Measurements from ENCODE around the gene DNAI7.

DNAI7 gene, protein sequence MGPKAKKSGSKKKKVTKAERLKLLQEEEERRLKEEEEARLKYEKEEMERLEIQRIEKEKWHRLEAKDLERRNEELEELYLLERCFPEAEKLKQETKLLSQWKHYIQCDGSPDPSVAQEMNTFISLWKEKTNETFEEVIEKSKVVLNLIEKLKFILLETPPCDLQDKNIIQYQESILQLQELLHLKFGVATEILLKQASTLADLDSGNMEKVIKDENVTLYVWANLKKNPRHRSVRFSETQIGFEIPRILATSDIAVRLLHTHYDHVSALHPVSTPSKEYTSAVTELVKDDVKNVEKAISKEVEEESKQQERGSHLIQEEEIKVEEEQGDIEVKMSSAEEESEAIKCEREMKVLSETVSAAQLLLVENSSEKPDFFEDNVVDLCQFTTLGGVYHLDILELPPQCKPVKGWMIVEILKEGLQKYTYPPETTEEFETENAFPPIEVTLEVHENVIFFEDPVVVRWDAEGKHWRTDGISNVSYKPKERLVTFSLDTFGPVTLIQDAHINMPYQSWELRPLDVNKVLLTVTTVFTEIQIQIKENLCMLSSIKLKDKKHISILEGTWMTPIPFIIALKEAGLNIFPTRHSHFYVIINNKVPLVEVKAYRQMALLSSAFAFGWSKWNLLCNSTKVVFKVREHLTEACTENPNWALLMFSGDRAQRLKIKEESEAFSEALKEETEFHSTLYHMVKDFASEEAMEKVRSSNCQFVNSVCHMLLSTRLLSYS

DNA sequence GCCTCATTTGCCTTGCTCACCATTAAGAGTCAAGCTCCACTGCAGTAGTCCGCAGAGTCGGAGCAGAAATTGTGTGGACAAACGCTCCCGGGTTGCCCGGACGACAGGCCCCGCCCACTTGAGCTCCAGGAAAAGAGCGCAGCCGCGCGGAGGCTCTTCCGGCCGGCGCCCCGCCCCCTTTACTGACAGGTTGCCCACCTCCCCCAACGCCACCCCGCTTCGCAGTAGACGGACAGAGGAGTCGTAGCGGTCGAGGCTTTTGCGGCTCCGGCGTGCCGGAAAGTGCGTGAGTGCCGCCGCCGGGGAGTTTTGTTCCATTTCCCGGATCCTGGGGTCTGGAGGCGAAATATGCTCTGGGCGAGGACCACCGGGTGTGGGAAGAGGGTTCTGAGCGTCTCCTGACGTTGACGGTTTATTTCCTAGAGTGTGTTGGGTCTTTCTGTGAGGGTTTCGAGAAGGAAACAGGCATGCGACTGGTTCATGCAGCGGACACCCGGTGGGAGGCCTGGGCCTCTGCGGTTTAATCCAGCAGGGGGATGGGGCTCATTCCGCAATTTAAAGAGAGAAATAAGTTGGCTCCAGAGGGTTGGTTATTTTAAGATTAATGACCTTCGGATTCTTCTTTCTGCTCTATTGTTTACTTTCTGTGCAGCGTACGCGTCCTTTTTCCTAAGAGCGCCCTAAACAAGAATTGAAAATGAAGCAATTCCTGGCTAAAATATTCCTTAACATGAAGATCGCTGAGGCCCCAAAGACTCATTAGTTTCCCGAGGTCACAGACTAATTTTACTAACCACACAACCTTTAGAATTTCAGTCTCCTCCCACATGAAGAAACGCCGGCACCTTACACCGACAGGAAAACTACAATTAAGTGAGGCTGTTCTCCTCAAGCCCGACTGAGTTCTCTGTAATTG lies at the start of gene DNAI7, which contains the start of gene ETFRF1:
TSS of gene DNAI7 (minus strand) at position 105 of the 916 bp plus-strand sequence. CDS start at position 23, 82 bp downstream.
TSS of gene ETFRF1 (plus strand) at position 182 of the 916 bp plus-strand sequence. CDS start 8,720 bp downstream, outside the sequence.
- DNase-seq (ENCODE audit: low spot score): peak; percentile 94

- DNase-seq (ENCODE audit: low spot score): no peak
Observed at GRCh38 chr12:25243680-25243990, 48.7 kb upstream of the DNAI7 start.

DNA sequence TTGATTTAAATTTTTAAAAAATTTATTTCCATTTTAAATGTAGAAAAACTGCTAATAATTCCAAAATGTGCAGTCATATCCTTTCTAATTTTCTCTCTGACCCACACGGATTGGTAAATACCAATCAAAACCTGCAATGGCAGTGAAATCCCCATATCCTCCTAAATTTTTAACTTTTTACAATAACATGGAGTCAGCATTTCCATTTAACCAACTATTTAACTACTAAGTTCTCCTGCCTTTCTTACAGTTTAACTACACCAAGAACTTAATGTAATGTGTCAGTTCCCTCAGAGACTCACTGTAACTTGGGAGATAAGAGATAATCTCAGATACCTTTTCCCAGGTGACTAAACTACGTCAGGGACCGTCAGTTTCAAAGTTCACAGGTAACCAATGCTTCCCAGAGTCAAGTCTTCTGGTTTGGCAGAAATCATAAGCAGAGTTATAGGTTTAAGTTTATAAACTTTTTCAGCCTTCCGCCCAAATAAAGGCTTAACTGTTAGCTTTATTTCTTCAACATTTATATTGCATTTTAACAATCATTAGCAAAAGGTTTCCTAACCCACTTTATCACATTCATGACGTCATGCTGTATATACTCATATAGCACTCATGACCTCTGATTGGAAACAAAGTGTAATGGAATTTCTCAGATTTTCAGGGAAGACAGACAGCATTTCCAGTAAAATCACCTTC lies 48.2 kb upstream of the DNAI7 start:
- DNase-seq (ENCODE audit: low spot score): no peak

DNA sequence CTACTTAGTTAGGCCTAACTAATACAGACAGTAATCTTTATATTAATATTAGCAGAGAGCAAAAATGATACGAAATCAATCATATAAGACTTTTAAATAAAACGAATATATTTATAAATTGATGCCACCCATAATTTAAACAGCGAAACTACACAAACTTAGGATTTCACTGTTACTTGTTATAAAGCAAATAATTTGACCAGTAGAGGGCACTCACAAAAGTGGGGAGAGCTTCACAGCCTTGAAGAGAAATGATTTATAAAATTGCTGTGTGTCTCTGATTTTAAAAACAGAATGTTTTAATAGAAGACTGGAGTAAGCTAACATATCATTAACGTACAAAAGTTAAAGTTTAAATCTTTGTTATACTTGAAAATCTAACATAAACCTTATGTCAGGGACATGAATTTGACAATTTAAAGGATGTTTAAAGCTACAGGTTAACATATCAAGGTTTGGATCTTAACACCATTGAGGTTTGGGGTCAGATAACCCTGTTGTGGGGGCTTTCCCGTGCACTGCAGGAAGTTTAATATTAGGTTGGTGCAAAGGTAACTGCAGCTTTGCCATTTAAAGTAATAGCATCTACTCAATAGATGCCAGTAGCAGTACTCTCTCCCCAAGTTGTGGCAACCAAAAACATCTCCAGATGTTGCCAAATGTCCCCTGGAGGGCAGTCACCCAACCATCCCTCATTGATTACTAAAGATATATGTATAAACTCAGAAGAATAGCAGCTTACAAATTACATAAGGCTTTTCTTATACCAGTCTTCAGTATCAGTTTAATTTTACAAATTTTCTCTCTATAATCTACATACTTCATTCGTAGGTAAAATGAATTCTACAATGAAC lies 46.4 kb upstream of the DNAI7 start:
- DNase-seq (ENCODE audit: low spot score): peak; percentile 58

DNA sequence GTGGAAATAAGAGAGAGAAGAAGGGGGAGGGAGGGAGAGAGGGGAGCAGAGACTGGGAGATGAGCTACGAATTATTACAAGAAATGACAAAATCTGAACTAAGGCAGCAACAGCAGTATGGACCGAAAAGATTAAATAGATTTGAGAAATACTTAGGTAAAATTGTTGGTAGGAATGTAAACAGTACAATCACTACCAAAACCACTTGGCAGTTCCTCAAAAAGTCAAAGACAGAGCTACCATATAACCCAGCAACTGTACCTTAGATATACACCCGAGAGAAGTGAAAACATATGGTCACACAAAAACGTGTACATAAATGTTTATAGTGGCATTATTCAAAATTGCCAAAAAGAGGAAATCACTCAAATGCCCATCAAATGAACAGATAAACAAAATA lies 41.7 kb upstream of the DNAI7 start:
- no peak for DNase-seq (ENCODE audit: low spot score)

- DNase-seq (ENCODE audit: low spot score): no peak
Observed at GRCh38 chr12:25236190-25236589, 41.2 kb upstream of the DNAI7 start.

DNA sequence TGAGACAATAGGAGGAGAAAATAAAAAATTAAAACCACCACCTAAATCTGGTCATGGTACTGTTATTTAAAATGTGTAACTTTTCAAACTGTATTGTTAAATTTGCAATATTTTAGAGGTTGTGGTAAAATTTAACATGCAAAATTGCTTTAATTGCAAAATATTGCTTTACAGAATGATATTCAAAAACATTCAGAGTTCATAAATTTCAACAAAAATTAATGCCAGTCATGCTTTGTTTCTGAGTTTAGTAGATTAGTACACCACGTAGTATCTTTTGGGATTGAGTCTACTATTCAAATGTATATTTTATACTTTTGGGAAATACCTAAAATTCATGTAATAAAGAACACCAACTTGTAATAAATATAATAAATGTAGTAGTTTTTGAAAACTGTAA lies 18.4 kb upstream of the DNAI7 start:
- no peak for DNase-seq (ENCODE audit: low spot score)

GRCh38 chr12:25208554-25208953 lies 13.6 kb upstream of the DNAI7 start:
- DNase-seq (ENCODE audit: low spot score): no peak

DNA sequence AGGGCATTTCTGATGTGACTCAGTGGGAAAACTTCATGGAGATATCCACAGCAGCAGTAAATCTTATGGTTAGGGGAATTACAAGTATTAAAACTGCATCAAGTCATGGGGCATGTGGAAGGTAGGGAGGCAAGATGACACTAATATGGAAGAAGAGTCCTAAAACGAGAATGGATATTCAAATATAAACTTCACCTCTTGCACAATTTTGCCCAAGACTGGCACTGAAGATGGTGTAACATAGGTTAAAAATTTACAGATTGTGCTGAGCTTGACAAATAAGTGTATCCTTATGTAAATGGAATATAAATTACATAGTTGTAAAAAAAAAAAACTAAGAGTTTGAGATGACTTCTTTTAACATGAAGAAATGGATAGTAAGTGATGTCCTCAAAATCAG lies 12.9 kb upstream of the DNAI7 start:
- DNase-seq (ENCODE audit: low spot score): no peak

DNA sequence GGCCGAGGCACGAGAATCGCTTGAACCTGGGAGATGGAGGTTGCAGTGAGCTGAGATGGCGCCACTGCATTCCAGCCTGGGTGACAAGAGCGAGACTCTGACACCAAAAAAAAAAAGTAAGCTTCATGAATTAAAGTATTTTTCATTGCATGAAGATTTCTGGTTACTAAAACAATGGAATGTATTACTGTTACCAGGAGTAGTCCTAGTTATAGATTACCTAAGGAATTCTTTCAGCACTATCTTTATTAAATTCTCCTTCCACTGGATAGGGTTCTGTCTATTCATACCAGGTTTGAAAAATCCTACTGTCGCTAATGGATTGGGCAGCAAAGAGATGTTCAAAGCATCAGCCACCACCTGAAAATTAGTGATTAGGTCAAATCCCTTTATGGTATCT lies 12.5 kb upstream of the DNAI7 start:
- DNase-seq (ENCODE audit: low spot score): no peak

DNA sequence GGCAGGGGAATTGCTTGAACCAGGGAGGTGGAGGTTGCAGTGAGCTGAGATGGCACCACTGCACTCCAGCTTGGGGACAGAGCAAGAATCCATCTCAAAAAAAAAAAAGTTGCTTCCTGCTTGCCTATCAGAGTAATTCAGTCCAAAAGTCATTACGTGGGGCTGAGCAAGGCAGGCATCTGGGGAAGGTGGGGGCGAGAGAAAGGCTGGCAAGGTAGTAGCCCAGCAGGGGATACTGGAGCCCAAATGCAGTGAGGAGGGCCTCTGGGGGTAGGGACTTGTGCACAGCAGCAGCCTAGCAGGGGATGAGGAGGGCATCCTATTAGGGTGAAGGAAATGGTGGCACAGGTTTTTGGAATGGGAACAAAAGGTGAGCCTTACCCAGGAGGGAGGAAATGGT lies 7.2 kb upstream of the DNAI7 start:
- no peak for DNase-seq (ENCODE audit: low spot score)

DNA sequence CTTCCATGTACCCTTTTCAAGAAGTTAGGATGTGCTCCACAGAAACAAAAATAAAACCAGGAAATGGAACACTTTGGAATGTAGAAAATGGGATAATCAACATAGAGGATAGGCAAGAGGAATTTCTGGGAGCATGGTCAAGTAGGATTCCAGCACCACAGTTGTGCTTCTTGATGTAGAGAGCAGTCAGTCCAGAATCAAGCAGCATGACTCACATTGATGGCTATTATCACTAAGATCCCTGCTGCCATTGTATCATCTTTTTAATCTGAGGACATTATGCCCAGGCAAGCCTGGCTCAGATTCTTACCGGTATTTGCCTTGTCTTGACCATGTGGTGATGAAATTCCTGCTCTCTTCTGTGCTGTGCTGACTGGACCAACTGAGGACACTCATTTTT lies 5.7 kb upstream of the DNAI7 start:
- DNase-seq (ENCODE audit: low spot score): no peak

- DNase-seq (ENCODE audit: low spot score): no peak
Observed at GRCh38 chr12:25197608-25198007, 2.6 kb upstream of the DNAI7 start.

DNA sequence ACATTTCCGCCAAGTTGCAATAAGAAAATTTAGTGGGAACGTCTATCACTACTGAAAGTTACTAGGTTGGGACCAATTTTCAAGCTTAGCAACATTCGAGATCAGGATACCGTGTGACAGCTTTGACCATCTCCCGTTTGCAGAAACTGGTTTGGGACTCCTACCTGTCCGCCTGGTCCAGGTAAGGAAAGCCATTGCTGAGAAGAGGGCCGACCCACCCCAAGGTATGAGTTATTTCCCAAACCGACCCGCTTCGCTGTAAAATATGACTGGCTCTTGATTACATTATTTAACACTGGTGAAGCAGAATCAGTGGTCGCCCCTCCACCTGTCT lies 271 bp downstream of the DNAI7 start:
- DNase-seq (ENCODE audit: low spot score): no peak

DNA sequence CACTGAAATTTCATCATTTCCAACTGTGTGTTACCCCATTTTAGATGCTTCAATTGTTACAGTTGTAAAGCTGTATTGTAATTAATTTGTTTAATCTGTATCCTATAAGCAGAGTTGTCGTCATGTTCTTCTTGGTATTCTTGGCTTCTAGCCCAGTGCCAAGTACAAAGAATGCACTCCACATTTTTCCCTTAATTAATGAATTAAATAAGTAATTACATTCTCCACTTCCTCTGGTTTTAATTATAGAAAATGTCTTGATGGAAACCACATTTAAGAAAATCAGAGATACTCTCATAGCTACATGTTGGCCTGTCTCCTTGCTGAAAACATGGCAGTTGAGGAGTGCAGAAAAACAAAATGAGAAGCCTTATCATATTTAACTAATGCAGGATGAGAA lies 746 bp downstream of the DNAI7 start:
- DNase-seq (ENCODE audit: low spot score): no peak

- no peak for DNase-seq (ENCODE audit: low spot score)
Observed at GRCh38 chr12:25190793-25191192, 4.2 kb downstream of the DNAI7 start.

DNA sequence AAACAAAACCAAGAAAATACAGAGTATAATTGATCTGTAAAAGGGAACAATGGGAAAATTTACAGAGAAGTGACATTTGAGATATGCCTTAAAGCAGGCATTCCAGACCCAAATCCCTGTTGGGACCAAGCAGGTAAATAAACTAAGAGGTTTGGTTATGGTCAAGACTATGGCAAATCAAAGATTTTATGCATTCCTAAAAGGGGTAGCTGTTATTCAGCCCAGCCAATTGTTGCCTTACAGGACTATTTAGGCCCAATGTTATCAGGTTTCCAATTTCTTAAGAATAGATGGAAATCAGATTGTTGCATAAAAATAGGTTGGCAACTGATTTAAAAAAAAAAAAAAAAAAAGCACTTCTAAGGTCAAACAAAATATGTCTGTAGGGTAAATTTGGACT lies 5.3 kb downstream of the DNAI7 start:
- no peak for DNase-seq (ENCODE audit: low spot score)

- no peak for DNase-seq (ENCODE audit: low spot score)
Observed at GRCh38 chr12:25187781-25188180, 7.2 kb downstream of the DNAI7 start.

DNA sequence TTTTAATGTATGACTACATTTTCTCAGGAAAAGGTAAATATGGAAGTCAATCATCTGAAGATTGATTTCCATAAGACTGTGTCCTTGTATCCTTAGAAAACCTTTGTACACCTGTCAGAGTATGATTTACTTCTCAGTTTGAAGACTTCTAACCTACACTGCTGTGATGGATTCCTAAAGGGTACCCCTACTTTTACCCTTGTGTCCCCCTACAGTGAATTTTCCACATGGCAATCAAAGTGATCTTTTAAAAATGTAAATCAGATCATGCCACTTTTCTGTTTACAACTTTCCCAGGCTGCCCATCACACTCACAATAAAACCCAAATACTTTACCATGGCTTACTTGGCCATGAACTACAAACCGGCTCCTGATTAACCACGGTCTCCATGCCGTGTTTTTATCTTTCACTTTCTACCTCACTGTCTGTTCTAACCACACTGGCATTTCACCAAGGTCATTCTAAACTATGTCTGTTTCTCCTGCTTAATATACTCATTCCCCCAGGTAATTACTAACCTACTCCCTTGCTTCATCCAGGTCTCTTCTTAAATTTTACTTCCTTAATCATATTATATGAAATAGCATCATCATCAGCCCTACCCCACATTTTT lies 8.1 kb downstream of the DNAI7 start:
- DNase-seq (ENCODE audit: low spot score): no peak

DNA sequence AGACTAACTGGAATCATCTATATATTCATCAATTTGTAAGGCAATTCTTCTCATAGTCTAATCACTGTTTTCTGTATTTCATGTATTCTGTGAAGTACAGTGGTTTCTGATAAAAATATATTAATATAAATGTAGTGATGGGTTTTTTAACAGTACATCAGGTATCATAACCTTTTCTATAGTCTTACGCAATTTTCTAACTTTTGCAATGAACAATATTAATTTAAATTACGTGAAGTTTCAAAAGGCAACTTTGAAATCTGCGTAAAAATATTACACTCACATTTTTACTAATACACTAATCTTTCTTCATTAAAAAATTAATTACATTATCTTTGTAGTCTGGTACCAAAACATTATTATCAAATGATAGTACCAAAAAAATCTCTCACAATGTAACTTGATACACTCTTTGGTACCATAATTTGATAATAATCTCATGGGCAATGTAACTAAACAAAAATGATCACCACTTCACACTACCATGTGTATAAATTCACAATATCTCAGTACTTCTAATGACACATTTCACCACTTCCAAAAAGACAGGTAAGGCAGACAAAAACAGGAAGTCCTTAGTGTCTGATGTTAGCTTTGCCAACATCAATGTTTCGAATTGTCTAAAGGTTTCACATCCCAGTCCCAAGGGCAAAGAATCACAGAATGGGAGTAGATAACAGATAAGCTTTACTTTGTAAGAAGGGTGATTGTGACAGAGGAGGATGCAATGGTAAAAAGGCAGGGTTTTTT lies 8.7 kb downstream of the DNAI7 start:
- no peak for DNase-seq (ENCODE audit: low spot score)

Data from Ammon's horn (tissue), 1 donor.